HG02588 (cell line): ENCODE data around the gene IGDCC3.

ENCODE experiments used
- ATAC-seq: cut with Tn5 transposase; IDR thresholded peaks from one replicate; pipeline ENCODE4 v1.9.1; 2021; ENCODE audit warnings: mild to moderate bottlenecking, moderate library complexity; ENCODE audit not compliant: unreplicated experiment

IGDCC3 gene

DNA sequence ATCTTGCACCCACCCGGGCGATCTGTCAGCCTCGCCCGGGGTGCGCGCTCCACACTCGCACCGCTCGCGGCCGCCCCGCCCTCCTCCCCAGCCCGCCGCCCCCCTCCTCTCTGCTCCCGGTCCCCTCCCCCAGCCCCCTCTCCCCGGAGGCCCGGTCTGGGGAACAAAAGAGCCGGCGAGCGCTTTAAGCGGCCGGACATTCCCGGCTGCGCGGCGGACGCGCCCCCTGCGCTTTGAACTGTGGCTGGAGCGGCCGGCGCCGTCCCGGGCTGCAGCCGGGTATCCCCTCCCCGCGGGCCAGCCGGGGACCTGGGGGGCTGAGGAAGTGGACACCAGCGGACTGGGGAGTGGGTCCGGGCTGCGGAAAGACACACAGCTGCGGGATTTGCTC lies at the start of gene IGDCC3:
IGDCC3 (minus strand) TSS at position 27 of the 391 bp plus-strand sequence. CDS start 214 bp downstream, outside the sequence.
- ATAC-seq = no peak

DNA sequence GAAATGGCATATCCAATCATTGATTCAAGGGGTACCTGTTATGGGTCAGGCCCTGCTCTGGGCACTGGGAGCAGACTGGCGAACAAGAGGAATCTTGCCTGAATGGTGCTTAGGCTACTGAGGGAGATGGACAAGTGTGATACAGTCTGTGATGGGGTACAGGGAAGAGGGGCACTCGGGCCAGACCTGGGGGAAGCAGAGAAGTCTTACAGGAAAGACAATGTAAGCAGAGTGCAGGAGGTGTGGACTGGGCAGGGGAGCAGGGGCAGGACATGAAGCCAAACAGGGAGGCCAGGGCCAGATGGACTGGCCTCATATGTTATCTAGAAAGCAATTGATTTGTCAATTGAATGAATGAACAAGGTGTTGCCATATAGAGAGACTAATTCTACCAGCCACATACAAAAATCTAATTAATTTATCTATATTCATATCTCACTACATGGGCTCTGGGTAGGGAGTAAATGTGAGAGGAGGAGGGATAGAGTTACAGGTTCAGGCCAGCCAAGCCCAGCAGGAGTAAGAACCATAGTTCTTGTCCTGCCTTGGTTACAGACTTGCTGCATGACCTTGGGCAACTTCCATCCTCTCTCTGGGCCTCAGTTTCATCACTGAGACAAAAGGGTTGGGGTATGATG lies 48.5 kb upstream of the IGDCC3 start:
- no peak for ATAC-seq

DNA sequence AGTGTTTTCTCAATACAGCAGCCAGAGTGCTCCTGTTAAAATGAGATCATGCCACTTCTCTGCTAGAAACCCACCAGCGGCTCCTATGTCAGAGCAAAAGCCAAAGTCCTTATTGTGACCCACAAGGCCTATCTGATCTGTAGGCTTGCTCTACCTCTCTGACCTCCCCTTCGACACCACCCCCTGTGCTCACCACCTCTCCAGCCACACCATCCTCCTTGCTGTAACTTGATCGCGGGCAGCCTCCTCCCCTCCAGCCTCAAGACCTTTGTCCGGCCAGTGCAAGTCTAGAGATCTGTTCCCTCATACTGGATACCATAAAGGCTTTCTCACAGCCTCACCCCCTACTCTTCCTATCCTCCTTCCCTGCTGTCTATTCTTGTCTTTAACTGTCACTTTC lies 46.9 kb upstream of the IGDCC3 start:
- ATAC-seq = no peak

DNA sequence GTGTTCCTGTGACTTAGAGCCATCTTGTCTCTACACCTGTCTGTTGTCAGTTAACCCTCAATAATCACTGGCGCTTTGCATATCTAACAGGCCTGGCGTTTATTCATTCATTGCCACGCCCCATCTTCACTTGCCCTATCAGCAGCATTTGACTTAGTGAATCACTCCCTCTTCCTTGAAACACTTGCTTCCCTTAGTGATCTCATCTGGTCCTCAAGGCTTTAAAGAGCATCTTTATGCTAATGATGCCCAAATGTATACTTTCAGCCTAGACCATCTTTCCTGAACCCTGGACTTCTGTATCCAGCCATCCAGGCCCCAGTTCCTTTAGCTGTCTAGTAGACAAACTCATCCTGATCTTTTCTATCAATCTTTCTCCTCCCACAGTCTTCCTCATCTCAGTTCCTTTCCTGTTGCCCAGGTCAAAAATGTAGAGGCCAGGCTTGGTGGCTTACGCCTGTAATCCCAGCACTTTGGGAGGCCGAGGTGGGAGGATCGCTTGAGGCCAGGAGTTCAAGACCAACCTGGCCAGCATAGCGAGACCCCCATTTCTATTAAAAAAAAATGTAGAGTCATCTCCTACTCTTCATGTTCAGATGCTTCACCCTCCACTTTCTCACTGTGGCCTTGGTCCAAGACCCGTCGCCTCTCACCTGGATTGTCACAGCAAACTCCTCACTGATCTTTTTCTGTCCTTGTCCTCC lies 46.3 kb upstream of the IGDCC3 start:
- no peak for ATAC-seq

DNA sequence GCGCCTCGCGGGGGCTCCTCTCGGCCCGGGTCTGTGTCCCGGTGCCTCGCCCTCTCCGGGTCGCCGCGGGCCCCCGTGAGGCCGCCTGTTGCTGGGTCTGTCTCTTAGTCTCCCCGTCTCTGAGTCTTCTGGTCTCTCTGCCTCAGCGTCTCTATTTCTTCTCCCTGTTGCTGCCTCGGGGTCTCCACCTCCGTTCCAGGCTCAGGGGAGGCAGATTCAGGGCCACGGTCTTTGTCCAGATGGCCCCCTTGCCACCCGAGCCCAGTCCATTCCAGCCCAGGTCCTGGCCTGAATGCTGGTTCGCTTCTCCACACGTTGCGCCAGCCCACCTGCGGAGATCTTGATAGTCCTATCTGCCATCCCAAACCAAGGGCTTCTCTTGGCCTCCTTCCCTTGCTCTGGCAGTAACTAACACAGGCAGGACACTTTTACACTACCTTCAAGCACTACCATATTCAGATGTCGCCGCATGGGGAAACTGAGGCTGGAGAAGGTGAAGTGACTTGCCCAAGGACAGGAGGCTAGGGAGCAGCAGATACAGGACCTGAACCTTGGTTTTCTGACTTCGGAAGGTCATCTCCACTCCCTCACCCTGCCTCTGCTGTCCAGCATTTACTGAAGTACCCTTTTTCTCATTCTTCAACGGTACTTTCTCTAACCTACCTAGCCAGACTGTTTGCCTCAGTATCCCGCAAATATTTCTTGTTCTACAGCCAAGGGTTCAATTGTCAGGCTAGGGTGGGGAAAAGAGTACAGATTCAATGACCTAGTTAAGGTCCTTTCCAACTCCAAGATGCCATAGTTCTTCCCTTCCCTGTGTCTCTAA lies 45.6 kb upstream of the IGDCC3 start:
- ATAC-seq = no peak

DNA sequence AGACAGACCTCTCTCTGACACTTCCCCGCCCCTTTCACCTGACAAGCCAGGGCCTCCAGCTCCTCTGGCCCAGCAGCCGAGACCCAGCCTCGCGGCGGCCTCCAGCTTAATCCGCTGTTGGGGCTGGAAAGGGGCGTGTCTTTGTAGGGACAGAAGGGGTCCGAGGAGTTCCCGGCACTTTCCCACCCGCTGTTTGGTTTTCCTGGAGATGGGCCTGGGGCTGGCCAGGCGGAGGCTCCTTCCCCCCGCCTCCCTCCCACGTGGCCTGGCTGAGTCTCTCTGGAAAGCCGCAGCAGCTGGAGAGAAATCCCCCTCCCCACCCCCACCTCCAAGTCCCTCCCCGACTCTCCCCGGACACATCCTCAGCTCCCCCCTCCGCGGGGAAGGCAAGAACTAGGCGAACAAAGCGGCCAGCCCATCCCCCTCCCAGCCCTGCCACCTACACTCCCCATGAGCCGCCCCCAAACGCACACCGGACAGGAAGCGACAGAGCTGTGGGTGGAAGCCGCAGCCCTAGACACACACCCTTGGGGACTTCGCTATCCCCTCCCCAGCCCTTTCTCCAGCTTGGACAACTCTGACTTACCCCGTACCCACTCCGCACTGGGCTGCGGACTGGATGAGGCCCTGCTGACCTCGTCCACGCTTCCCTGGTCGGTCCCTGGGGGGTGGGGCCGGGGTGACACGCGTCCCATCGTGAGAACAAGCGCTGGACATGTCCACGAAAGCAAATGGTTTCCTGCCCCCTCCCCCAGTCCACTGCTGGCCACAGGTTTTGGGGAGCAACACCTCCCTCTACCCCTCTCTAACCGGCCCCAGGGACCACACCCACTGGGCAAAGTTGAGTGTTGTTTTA lies 43.8 kb upstream of the IGDCC3 start:
- no peak for ATAC-seq

DNA sequence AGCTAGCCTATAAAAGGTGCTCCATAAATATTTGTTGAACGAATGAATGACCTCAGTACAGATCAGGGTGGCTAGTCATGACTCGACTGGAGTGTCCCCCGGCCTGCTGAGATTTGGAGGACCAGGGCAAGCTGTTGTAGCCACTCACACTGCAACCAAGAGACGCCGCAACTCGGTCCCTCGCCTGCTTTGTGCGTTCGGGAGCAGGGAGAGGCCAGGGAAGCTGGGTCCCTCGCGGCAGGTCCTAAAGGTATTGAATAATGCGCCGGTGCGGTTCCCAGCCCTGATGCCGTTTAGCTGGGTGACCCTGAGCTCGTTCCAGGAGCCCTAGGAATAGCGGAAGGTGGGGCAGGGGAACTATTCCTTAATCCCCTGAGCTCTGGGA lies 43.2 kb upstream of the IGDCC3 start:
- ATAC-seq = no peak

DNA sequence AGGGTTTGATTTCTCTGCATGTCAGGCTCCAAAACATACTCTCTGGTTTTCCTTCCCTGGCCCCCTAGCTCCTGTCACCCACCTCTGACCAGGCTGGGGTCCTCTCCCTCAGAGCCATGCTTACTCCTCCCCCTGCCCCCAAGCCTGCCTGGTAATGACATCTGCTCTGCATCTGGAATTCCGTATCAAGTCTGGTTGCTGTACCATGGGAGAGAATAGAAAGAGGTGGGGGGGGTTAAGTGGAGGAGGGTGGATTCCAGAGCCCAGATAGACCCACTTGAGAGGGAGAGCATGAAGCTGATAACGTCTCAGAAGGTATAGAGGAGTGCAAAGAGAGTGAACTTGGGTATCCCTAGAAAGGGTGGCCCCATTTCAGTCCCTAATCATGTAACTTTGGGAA lies 40.8 kb upstream of the IGDCC3 start:
- ATAC-seq = no peak

DNA sequence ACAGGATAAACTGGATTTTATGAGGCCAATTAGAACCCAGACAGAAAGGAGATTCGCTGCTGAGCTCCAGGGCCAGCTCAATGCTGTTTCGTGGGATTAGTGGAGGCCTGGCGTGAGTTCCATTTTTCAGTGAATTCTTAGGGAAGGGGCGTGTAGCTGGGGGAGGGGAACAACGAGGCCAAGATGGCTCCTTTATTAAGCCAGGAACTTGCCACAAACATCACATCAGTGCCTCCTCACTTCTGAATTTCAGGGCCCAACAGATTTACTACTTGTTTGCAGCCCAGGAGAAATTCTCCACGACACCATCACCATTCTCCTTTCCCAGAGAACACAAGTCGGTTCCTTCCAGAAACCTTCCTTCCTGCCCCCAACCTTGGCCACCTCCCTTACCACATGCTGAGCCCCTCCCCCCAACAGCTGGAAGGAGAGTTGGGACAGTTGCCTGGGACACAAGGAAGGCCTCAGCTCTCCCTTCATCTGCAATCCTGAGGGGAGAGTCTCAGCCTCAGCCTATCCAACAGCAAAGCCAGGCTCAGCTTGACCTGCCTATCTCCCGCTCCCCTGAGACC lies 39.1 kb upstream of the IGDCC3 start:
- ATAC-seq = no peak

DNA sequence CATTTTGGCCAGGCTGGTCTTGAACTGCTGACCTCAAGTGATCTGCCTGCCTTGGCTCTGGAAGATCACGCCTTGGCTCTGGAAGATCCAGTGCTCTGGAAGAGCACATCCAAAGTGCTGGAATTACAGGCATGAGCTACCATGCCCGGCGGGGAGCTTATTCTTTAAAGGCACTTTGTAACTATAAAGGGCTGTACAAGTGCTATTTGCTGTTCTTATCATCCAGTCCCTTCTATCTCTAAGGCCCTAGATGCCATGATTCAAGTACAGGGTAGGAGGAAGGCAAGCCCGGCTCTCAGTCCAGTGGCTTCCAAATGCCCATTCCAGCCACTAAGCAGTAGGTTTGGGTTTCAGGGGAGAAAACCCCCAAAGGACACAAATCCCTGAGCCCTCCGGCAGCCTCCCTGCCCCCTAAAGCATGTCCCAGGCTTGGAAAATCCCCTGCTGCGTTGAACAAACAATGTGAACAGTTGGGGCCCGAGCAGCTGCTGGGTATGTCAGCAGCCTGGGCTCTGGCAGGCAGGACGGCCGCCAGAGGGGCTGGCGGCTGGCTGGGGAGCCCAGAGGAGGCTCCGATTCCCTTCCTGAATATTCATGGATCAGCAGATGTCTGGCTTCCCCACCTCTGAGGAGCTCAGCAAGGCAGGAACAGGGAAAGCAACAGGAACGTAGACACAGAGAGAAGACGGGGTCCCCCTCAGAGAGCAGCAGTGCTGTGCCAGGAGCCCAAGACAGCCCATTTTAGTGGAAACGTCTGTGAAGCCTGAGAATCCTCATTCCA lies 37.2 kb upstream of the IGDCC3 start:
- ATAC-seq = no peak

DNA sequence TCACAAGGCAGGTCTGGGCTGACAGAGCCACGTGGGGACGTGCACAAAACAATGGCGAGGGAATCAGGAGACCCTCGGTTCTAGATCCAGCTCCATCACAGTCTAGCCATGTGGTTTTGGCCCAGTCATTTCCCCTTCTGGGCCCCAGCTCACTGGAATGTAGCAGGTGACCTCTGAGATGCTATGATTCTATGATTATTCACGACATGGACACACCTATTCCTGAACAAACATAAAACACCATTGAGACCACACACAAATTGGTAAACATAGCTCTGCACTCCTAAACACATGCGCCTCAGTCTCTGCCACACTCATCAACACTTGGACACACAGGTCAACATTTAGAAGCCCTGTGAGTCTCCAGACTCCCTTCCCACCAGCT lies 36.0 kb upstream of the IGDCC3 start:
- ATAC-seq = no peak

DNA sequence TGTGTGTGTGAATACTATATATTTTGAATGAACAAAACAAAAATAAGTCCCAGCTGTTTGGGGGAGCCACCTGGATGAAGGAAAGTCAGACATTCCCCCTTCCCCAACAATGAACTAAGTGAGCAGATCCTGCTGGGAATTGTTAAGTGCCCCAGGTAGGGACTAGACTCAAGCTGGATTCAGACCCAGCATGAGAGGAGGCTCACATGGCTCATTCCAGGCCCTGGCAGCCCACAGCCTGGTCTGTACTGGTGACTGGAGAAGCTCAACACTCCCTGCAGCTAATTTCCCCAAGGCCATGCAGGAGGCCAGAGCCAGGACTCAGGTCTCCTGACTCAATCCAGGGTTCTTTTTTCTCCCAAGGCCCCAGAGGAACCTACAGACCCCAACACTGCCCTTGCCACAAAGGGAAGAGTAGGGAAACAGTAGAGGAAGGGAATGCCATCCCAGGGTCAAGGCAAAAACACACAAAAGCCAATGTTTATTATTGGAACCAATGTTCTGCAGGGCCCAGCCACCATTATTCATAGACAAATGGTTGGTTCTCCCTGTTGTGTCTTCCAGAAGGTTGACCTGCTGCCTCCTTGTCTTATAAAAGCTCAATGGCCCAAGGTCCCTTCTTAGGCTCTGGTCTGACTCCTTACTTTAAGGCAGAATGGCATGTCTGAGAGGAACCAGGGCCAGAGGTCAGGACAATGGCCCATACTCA lies 35.4 kb upstream of the IGDCC3 start:
- ATAC-seq = no peak

DNA sequence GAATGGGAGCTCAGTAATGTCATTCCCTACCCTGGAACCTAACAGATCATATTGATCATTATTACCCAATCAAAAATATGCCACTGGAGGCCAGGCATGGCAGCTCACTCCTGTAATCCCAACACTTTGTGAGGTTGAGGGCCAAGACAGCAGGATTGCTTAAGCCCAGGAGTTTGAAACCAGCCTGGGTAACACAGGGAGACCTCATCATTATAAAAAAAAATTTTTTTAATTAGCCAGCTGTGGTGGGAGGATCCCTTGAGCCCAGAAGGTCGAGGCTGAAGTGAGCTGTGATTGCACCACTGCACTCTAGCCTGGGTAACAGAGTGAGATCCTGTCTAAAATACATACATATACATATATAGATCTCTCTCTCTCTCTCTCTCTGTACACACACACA lies 34.8 kb upstream of the IGDCC3 start:
- ATAC-seq = no peak

DNA sequence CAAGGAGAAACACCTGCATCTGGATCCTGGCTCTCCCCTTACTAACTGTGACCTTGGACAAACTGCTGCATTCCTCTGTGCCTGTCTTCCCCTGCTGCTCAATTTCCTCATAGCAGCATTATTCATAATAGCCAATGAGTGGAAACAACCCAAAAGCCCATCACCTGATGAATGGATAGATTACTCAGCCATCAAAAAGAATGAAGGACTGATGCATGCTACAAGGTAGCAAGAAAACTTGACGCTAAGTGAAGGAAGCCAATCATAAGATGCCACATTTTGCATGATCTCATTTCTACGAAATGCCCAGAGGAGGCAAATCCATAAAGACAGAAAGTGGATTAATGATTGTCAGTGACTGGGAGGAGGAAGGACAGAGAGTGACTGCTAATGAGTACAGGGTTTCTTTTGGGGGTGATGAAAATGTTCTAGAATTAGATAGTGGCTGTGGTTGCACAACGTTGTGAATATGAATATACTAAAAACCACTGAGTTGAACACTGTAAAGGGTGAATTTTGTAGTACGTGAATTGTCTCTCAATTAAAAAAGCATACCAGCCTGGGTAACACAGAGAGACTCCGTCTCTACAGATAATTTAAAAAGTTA lies 33.8 kb upstream of the IGDCC3 start:
- no peak for ATAC-seq

DNA sequence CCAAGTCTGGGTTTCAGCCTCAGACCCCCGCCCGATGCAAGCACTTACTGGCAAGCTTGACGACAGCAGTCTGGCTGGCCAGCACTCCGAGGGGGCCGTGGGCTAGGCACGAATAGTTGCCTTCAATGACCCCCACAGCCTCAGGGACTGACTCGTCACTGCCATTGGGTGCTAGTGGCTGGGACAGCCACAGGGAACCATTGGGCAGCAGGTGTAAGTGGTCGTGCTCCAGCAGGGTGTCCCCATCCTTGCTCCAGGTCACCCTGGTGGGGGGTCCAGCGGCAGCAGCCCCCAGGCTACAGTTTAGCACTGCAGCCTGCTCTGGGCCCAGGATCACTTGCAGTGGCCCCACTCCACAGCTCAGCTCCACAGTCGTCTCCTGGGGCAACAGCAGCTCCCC lies 33.2 kb upstream of the IGDCC3 start:
- ATAC-seq = no peak

DNA sequence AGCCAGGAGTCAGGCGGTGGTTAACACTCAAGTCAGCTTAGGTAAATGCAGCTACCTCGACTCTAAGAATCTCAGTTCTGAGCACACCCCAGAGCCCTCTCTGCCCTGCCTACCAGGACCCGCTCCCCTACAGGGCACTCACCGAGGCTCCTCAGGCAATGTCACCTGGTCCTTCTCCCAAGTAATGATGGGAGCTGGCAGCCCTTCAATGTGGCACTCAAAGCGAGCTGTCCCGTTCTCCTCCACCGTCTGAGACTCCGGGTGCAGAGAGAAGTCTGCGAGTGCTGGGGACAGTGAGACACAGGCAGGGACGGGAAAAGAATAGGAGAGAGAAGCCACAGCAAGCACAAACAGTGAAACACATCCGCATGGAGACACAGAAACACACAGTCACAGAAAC lies 32.2 kb upstream of the IGDCC3 start:
- no peak for ATAC-seq

DNA sequence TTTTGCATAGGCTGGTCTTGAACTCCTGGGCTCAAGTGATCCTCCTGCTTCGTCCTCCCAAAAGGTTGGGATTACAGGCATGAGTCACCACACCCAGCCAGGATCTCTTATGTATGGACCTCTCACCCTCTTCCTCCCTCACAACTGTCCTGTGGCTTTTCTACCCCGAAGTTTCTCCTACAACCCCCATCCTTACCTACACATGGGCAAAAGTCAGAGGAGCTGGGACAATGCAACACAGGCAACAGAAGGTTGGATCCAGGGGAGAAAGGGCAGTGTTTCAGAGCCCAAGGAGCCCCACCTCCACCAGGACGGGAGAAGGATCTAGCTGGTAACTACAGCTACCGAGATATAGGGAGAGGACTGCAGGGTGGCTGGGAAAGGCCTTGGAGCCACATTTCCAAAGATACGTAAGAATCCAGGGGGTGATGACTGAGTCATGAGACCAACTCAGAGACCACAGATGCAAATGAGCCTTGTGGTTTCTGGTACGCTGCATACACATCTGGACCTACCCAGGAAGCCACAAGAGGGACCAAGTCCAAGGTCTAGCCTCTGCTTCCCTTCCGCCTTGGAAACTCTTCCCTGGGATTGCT lies 31.3 kb upstream of the IGDCC3 start:
- no peak for ATAC-seq

DNA sequence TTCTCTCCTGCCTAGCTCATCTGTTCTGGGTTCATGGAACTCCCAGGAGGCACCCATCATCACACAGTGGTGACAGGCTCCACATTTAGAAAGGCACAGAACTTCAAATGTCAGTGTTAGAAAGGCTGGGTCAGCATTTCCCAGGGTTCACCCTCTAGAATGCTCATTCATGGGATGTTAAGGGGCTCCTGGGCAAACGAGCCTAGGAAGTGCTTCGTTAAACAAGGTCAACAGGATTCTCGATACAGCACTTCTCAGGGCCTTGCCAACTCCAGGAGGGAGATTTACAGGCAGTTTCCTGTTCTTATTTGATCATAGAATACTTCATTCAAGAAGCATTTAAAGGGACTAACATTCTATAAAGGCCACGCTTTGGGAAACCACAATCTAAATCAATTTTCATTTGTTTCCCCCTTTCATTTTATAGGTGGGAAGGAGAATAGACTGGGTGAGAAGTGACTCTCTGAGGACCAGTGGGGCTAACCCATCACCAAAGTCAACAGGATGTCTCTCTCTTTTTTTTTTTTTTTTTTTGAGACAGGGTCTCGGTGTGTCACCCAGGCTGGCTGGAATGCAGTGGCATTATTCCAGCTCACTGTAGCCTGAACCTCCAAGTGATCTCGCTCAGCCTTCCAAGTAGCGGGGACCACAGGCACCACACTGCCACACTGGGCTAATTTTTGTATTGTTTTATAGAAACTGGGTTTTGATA lies 30.7 kb upstream of the IGDCC3 start:
- no peak for ATAC-seq
